DND-41 (cell line): Measurements from ENCODE around the gene C19orf67.

ENCODE experiments used
- ATAC-seq: fragments of 200-7000 bp; cut with Tn5 transposase; 3 replicates; pipeline ENCODE4 v1.9.1; 2021; ENCODE audit warnings: low read depth; ENCODE audit not compliant: insufficient read depth
- DNase-seq: peaks from one replicate; pipeline ENCODE4 v3.0.0-alpha.2; 2020
- H2AFZ ChIP-seq: 2 replicates; pipeline ENCODE4 v1.6.0; 2012; ENCODE audit warnings: low read depth, low read length
- H3K27ac ChIP-seq: 2 replicates; pipeline ENCODE4 v1.5.1; 2012; ENCODE audit warnings: low read length, inconsistent platforms
- H3K27me3 ChIP-seq: fragments of 200-600 bp; sonication (generic); 2 replicates; pipeline ENCODE4 v1.6.0; 2012; ENCODE audit warnings: low read length, mild to moderate bottlenecking, inconsistent platforms; ENCODE audit not compliant: insufficient read depth, poor library complexity
- H3K36me3 ChIP-seq: 2 replicates; pipeline ENCODE4 v1.5.1; 2012; ENCODE audit warnings: low read length, inconsistent platforms; ENCODE audit not compliant: insufficient read depth
- H3K4me1 ChIP-seq: 2 replicates; pipeline ENCODE4 v1.5.1; 2012; ENCODE audit warnings: mild to moderate bottlenecking, low read length; ENCODE audit not compliant: insufficient read depth
- H3K4me2 ChIP-seq: 2 replicates; pipeline ENCODE4 v1.6.0; 2012; ENCODE audit warnings: mild to moderate bottlenecking, moderate library complexity, low read length, inconsistent platforms; ENCODE audit not compliant: insufficient read depth
- H3K4me3 ChIP-seq, 2 experiments: fragments of 200-600 bp in 1 of 2; shearing (Covaris generic) in 1 of 2; 2 replicates each; pipeline ENCODE4 v1.5.1; 2012 to 2016; ENCODE audit warnings: inconsistent platforms in 2 of 2, low read length in 2 of 2, mild to moderate bottlenecking in 2 of 2, low read depth in 1 of 2, moderate library complexity in 1 of 2
- H3K79me2 ChIP-seq: 2 replicates; pipeline ENCODE4 v1.6.0; 2012; ENCODE audit warnings: low read length, inconsistent platforms; ENCODE audit not compliant: insufficient read depth
- H3K9ac ChIP-seq: 2 replicates; pipeline ENCODE4 v1.6.0; 2012; ENCODE audit warnings: low read depth, mild to moderate bottlenecking, inconsistent platforms, low read length, moderate library complexity
- H3K9me3 ChIP-seq: 2 replicates; pipeline ENCODE4 v1.5.1; 2012; ENCODE audit warnings: low read length, moderate library complexity, mild to moderate bottlenecking, inconsistent platforms; ENCODE audit not compliant: insufficient read depth, severe bottlenecking
- H4K20me1 ChIP-seq: 2 replicates; pipeline ENCODE4 v1.6.0; 2012; ENCODE audit warnings: low read length; ENCODE audit not compliant: insufficient read depth
- CTCF ChIP-seq: IDR thresholded peaks from 2 replicates; pipeline ENCODE4 v1.5.1; 2012; ENCODE audit warnings: borderline replicate concordance, low read length, moderate library complexity, mild to moderate bottlenecking; ENCODE audit not compliant: poor library complexity, severe bottlenecking; ENCODE audit errors: extremely low read depth
- EZH2 ChIP-seq: IDR thresholded peaks from 3 replicates; pipeline ENCODE4 v1.6.1; 2012; ENCODE audit warnings: borderline replicate concordance, low read depth, mild to moderate bottlenecking, moderate library complexity, low read length, inconsistent platforms; ENCODE audit not compliant: severe bottlenecking

Gene C19orf67

GRCh38 chr19:14114854-14115253 is 29.3 kb upstream of the C19orf67 start:
- Histone ChIP-seq H3K27me3 (no peaks in the 10 kb centered on the region), H3K9ac (no peak overlapping the region), H3K79me2 (peaks cover 53% of the 10 kb centered on the region), H3K36me3 (peaks cover 16% of the 10 kb centered on the region), H3K4me1 (peaks cover 35% of the 10 kb centered on the region), H3K4me2 (no peak overlapping the region), H4K20me1 (peaks cover 32% of the 10 kb centered on the region), H3K27ac (no peak overlapping the region), H3K9me3 (no peaks in the 10 kb centered on the region), H3K4me3 (no peak overlapping the region), H2AFZ (no peak overlapping the region)
- DNase-seq (peak; percentile 29), ATAC-seq (no peak)
- TF ChIP-seq EZH2 (no peak), CTCF (peak; percentile 45)

- H3K9me3 ChIP-seq, result no peaks in the 10 kb centered on the region
- no peak overlapping the region for H3K27ac ChIP-seq
- H3K36me3 ChIP-seq, result peaks cover 12% of the 10 kb centered on the region
- no peaks in the 10 kb centered on the region for H3K27me3 ChIP-seq
- no peak overlapping the region for H3K9ac ChIP-seq
- H4K20me1 ChIP-seq, result peaks cover 32% of the 10 kb centered on the region
- no peak overlapping the region for H3K4me2 ChIP-seq
- H2AFZ ChIP-seq, result no peak overlapping the region
- no peak for DNase-seq
- no peak overlapping the region for H3K4me3 ChIP-seq
- H3K4me1 ChIP-seq, result peaks cover 31% of the 10 kb centered on the region
- TF ChIP-seq CTCF (no peak), EZH2 (no peak)
- ATAC-seq, result no peak
- peaks cover 53% of the 10 kb centered on the region for H3K79me2 ChIP-seq
These were observed 28.9 kb upstream of the C19orf67 start for GRCh38 chr19:14114439-14114838.

- Histone ChIP-seq H3K4me1 (peaks cover 26% of the 10 kb centered on the region), H4K20me1 (peaks cover 32% of the 10 kb centered on the region), H3K9me3 (no peaks in the 10 kb centered on the region), H3K9ac (no peak overlapping the region), H3K27ac (no peak overlapping the region), H2AFZ (no peak overlapping the region), H3K36me3 (peaks cover 11% of the 10 kb centered on the region), H3K79me2 (peaks cover 53% of the 10 kb centered on the region), H3K4me3 (no peak overlapping the region), H3K27me3 (no peaks in the 10 kb centered on the region), H3K4me2 (no peak overlapping the region)
- TF ChIP-seq EZH2, result no peak
- peak; percentile 62 for TF ChIP-seq CTCF
- DNase-seq (peak; percentile 60), ATAC-seq (no peak)
These were observed 28.3 kb upstream of the C19orf67 start for GRCh38 chr19:14113762-14114414.
